Aorta (tissue), 5 donors: Measurements from ENCODE around the gene ZMYM2. TPM values are rescaled to one million over a fixed set of nuclear protein-coding genes. Genes with fewer than 3 reads are reported as not detected.
"Not testable (repeated sequence)": the region's sequence is repeated elsewhere in the genome, so short reads cannot be mapped to it uniquely, and the experiment has no call there.

Experiments used
- ATAC-seq: fragments of 200-7000 bp; cut with Tn5 transposase; one replicate; pipeline ENCODE4 v1.9.1; 2022; ENCODE audit warnings: moderate library complexity; ENCODE audit not compliant: low FRiP score
- DNase-seq, 2 donors: peaks; one replicate each; pipeline ENCODE4 v3.0.0-alpha.2; 2020
- H3K27ac ChIP-seq, 2 donors: one replicate each; pipeline ENCODE4 v1.5.1; 2013; ENCODE audit warnings: low read length in 2 of 2, mild to moderate bottlenecking in 2 of 2, moderate library complexity in 2 of 2, control low read depth in 1 of 2, inconsistent platforms in 1 of 2, low read depth in 1 of 2
- H3K27me3 ChIP-seq, 2 donors: one replicate each; pipeline ENCODE4 v1.6.1; 2013; ENCODE audit warnings: control low read depth in 1 of 2, low read length in 1 of 2, mild to moderate bottlenecking in 1 of 2, moderate library complexity in 1 of 2; ENCODE audit not compliant: insufficient read depth in 2 of 2, control insufficient read depth in 1 of 2
- H3K36me3 ChIP-seq, 2 donors: one replicate each; pipeline ENCODE4 v1.6.1; 2013; ENCODE audit warnings: control low read depth in 1 of 2, low read length in 1 of 2, mild to moderate bottlenecking in 1 of 2; ENCODE audit not compliant: insufficient read depth in 2 of 2, control insufficient read depth in 1 of 2
- H3K4me1 ChIP-seq, 2 donors: one replicate each; pipeline ENCODE4 v1.6.1; 2013; ENCODE audit warnings: low read length in 2 of 2, control low read depth in 1 of 2, mild to moderate bottlenecking in 1 of 2, moderate library complexity in 1 of 2; ENCODE audit not compliant: insufficient read depth in 2 of 2, control insufficient read depth in 1 of 2
- H3K4me3 ChIP-seq, 2 donors: one replicate each; pipeline ENCODE4 v1.5.1; 2013; ENCODE audit warnings: low read length in 2 of 2, control low read depth in 1 of 2, mild to moderate bottlenecking in 1 of 2
- H3K9me3 ChIP-seq: one replicate; pipeline ENCODE4 v1.6.1; 2013; ENCODE audit warnings: mild to moderate bottlenecking, low read length; ENCODE audit not compliant: control insufficient read depth
- WGBS, 2 donors: extraction: QIAGEN DNeasy Blood & Tissue Kit; methylation state at CpG; one replicate each; pipeline ENCODE4 v1.1.7; 2013; 5-methylcytosine and 5-hydroxymethylcytosine counted together
- intact Hi-C, 2 donors: fragments of 100-400 bp; cut with DNase I; formaldehyde crosslinking; loops; one replicate each; pipeline versions ENCODE4 v1.14.2 to v1.15.0; 2022
- polyA plus RNA-seq, 2 donors: library from polyadenylated mRNA; stranded (reverse); fragments of 200-250 nt; gene quantifications; one replicate each; pipeline ENCODE4 v1.2.3, GENCODE V29; 2013
- total RNA-seq, 2 donors: library from RNA; stranded (reverse); fragmentation: NEBNext Ultra II Directional; extraction: Animal tissue kit (Norgen Biotek cat#: 25700); gene quantifications; one replicate each; pipeline ENCODE4 v1.2.1, GENCODE V29; 2021
- donor health status: healthy with polysubstance abuse.
- donor health status: Bipolar disorder and iron deficiency.
- donor health status: DM: no; HTN: no; CAD: no.
- donor health status: DM: no; HTN: no; CAD: no.
- donor health status: DM: yes; HTN: yes; CAD: no.

ZMYM2 gene
- total and polyA plus RNA-seq, 4 donors, result 12.9 to 118 (median 56.8) TPM

DNA sequence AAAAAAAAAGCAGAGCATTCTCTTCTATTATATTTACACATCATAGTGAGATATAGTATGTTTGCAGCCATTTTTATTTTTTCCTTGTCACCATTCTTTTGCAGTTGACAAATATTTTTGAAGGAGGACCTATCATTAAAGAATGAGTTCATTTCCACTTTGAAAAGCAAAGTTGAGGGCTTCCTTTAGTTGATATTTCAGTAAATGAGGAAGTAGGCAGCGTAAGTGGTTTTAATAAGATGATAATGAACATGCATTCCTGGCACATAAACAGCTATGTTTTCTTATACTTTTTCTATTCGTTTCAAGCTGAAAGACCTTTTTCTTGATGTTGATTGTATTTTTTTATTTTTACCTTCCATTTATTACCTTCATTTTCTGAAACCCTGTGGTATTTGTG lies 66.2 kb downstream of the ZMYM2 start:
- Histone ChIP-seq H3K4me1 (no peaks in the 10 kb centered on the region), H3K4me3 (no peak overlapping the region), H3K9me3 (no peaks in the 10 kb centered on the region), H3K27ac (no peak overlapping the region), H3K36me3 (no peaks in the 10 kb centered on the region), H3K27me3 (no peaks in the 10 kb centered on the region)
- WGBS, 2 donors, result 68 to 74% methylated on average over 2 of the region's 2 CpGs
- intact Hi-C loops, result no loop called here
- no peak for DNase-seq
- no peak for ATAC-seq

- 70 to 83% methylated on average over 4 of the region's 4 CpGs for WGBS, 2 donors
- no peak for ATAC-seq
- intact Hi-C loops, result no loop called here
Observed at GRCh38 chr13:20028953-20029352, 70.4 kb downstream of the ZMYM2 start.

DNA sequence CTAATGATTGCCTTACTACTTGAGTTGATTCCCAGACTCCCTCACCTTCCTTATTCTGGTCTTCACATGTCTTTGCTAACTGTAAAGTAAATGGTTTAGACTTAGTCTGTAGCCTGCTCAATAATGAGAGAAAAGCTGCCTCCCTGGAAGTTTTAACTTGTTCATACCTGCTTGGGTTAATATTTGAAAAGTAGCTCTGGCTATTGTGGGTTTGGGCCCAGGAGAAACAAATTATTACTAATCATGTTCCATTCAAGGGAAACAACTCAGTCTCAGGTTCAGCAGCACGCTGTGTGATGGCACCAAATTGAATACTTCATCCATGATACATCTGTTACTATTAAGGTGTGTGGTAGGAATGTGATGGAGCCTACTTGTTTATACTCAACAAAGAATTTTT lies 75.0 kb downstream of the ZMYM2 start:
- no peak for ATAC-seq
- no peaks in the 10 kb centered on the region for H3K27me3 ChIP-seq
- intact Hi-C loops, result no loop called here
- H3K4me3 ChIP-seq, result no peak overlapping the region
- H3K9me3 ChIP-seq, result no peaks in the 10 kb centered on the region
- no peak for DNase-seq
- 95 to 96% methylated on average over 1 of the region's 1 CpG for WGBS, 2 donors
- peaks cover 0 to 1% of the 10 kb centered on the region in 2 donors for H3K4me1 ChIP-seq
- H3K36me3 ChIP-seq, result peaks cover 0 to 2% of the 10 kb centered on the region in 2 donors
- H3K27ac ChIP-seq, result no peak overlapping the region

More at GRCh38 chr13:20028953-20029352, 70.4 kb downstream of the ZMYM2 start:
- Histone ChIP-seq H3K27ac (no peak overlapping the region), H3K4me1 (peaks cover 0 to 1% of the 10 kb centered on the region in 2 donors), H3K36me3 (peaks cover 0 to 2% of the 10 kb centered on the region in 2 donors), H3K4me3 (no peak overlapping the region), H3K27me3 (no peaks in the 10 kb centered on the region), H3K9me3 (no peaks in the 10 kb centered on the region)
- DNase-seq, result no peak

DNA sequence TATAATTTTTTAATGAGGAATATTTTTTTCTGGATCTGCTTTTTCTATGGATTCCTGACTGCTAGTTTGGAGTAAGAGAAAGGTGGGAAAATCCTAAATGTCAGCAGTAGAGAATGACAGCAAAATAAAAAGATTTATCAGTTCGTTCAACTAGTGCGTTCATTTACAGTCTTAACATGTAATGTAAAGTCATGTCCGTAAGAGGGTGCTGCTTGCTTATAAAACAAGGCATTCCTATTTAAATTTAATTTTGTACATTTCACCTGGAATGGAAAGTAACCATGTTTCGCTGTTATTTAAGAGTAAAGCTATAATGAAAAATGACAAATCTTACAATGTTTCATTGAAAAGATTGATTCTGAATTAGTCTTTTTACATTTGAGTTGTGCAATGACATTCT lies 76.6 kb downstream of the ZMYM2 start:
- H3K4me1 ChIP-seq, result peaks cover 0 to 1% of the 10 kb centered on the region in 2 donors
- no peaks in the 10 kb centered on the region for H3K9me3 ChIP-seq
- no peaks in the 10 kb centered on the region for H3K27me3 ChIP-seq
- intact Hi-C loops, result no loop called here
- no peak overlapping the region for H3K4me3 ChIP-seq
- H3K36me3 ChIP-seq, result peaks cover 0 to 2% of the 10 kb centered on the region in 2 donors
- 63 to 77% methylated on average over 4 of the region's 4 CpGs for WGBS, 2 donors
- H3K27ac ChIP-seq, result no peak overlapping the region
- no peak for ATAC-seq
- no peak for DNase-seq

DNA sequence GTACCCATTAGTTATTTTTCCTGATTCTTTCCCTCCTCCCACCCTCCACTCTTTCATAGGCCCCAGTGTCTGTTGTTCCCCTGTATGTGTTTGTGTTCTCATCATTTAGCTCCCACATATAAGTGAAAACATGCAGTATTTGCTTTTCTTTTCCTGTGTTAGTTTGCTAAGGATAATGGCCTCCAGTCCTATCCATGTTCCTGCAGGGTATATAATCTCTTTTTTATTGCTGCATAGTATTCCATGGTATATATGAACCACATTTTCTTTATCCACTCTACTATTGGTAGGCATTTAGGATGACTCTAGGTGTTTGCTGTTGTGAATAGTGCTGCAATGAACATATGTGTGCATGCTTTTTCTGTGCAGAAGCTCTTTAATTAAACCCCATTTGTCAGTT lies 79.4 kb downstream of the ZMYM2 start:
- Histone ChIP-seq H3K36me3 (peaks cover 0 to 2% of the 10 kb centered on the region in 2 donors), H3K4me1 (peaks cover 0 to 1% of the 10 kb centered on the region in 2 donors), H3K4me3 (no peak overlapping the region), H3K27me3 (no peaks in the 10 kb centered on the region), H3K27ac (no peak overlapping the region), H3K9me3 (no peaks in the 10 kb centered on the region)
- intact Hi-C loops, result no loop called here
- DNase-seq, result no peak
- ATAC-seq, result no peak

DNA sequence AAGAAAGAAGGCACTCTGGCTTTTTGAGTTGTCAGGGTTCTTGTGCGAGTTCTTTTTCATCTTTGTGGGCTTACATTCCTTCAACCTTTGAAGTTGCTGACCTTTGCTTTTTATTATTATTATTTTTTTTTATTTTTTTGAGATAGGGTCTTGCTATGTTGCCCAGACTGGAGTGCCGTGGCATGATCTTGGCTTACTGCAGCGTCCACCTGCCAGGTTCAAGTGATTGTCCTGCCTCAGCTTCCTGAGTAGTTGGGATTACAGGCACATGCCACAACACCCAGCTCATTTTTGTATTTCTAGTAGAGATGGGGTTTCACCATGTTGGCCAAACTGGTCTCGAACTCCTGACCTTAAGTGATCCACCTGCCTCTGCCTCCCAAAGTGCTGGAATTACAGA lies 84.1 kb downstream of the ZMYM2 start:
- H3K4me1 ChIP-seq, H3K4me3 ChIP-seq, DNase-seq, H3K27ac ChIP-seq, H3K9me3 ChIP-seq, ATAC-seq, intact Hi-C loops, H3K36me3 ChIP-seq, H3K27me3 ChIP-seq: not testable (repeated sequence)
- 94 to 96% methylated on average over 4 of the region's 4 CpGs for WGBS, 2 donors

GRCh38 chr13:20043207-20043925 lies 84.8 kb downstream of the ZMYM2 start:
- no peaks in the 10 kb centered on the region for H3K27me3 ChIP-seq
- no peaks in the 10 kb centered on the region for H3K4me1 ChIP-seq
- DNase-seq (peak in 1 of 2 donors; percentile 65), ATAC-seq (peak; percentile 33)
- H3K9me3 ChIP-seq, result no peaks in the 10 kb centered on the region
- intact Hi-C loops, result no loop called here
- H3K36me3 ChIP-seq, result peaks cover 0 to 5% of the 10 kb centered on the region in 2 donors
- no peak overlapping the region for H3K4me3 ChIP-seq
- 84 to 87% methylated on average over 11 of the region's 11 CpGs for WGBS, 2 donors
- no peak overlapping the region for H3K27ac ChIP-seq

DNA sequence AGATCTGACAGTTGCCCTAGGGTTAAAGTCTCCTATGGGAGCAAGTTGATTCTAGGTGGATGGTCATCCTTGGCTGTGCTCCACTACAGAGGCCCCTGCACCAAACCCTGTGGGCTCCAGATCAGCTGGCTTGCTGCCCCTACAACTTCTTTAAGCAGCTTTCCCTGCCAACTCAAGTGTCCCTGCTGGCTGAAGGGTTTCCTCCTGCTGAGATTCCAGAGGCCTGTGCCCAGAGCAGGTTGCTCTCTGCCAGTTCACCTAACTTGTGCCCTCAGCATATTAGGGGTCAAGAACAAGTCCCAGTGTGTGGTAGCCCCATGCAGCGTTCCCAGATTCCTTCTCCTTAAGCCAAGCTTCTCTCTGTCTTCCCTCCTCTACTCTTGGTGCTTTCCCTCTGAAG lies 85.6 kb downstream of the ZMYM2 start:
- Histone ChIP-seq H3K27ac (no peak overlapping the region), H3K4me1 (no peaks in the 10 kb centered on the region), H3K4me3 (no peak overlapping the region), H3K27me3 (no peaks in the 10 kb centered on the region), H3K9me3 (no peaks in the 10 kb centered on the region), H3K36me3 (peaks cover 0 to 5% of the 10 kb centered on the region in 2 donors)
- DNase-seq (no peak), ATAC-seq (no peak)
- intact Hi-C loops, result no loop called here
- WGBS, 2 donors, result 65 to 78% methylated on average over 1 of the region's 1 CpG

- intact Hi-C loops, result no loop called here
- no peak overlapping the region for H3K4me3 ChIP-seq
- H3K27me3 ChIP-seq, result no peaks in the 10 kb centered on the region
- H3K27ac ChIP-seq, result no peak overlapping the region
- 97 to 100% methylated on average over 2 of the region's 2 CpGs for WGBS, 2 donors
- ATAC-seq (no peak), DNase-seq (no peak)
- no peaks in the 10 kb centered on the region for H3K9me3 ChIP-seq
- no peaks in the 10 kb centered on the region for H3K4me1 ChIP-seq
- H3K36me3 ChIP-seq, result peaks cover 0 to 5% of the 10 kb centered on the region in 2 donors
Observed at GRCh38 chr13:20045950-20046548, 87.5 kb downstream of the ZMYM2 start.
